HL-60/S4 treated with phorbol 12-myristate 13-acetate at 8.2 ng/mL for 4 days and 3 days (cell line): ENCODE results near the gene FEZF1.
"Not testable (repeated sequence)": the region's sequence is repeated elsewhere in the genome, so short reads cannot be mapped to it uniquely, and the experiment has no call there.

Experiments used
- in situ Hi-C: fragments of 300-500 bp; cut with MboI; formaldehyde crosslinking; loops from 2 replicates; pipeline ENCODE4 v1.15.0; 2022; ENCODE audit warnings: low sequenced_read_pairs

Gene FEZF1

DNA sequence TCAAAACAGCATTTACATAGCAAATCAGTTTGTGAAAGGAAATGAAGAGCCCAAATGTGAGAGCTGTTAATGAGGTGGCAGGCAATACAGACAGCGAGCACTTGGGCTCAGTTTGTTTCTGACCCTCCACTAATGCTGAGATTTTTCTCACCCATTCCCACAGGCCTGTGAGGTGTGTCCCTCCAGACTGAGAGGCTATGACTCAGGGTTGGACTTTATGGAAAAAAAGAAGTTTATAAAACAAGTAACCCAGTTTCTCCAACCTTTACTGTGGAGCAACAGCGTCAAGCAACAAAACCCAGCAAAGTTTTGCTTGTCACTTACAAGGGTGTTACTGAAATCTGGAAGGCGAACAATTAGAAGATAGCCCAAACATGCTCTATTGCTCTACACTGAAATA, 4.9 kb upstream of the FEZF1 start:
- in situ Hi-C loops, result no loop called here

DNA sequence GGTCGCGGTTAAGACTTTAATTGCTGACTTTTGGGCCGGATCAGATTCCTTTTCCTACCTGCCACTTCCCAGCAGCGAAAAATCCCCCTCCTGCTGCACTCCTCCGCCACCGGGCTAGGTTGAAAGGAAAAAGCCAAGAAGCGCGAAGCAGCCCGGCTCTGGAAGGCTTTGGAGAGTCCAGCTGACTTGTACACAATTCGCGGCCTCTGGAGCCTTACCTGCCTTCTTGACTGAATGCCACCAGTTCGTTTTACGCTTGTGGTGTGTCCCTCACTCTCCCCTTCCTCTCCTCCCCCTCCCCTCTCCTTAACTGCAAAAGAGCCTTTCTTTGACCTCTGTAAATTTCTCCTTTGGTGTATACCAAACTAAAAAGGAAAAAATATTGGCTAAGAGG, 2.7 kb upstream of the FEZF1 start:
- in situ Hi-C loops, result no loop called here

DNA sequence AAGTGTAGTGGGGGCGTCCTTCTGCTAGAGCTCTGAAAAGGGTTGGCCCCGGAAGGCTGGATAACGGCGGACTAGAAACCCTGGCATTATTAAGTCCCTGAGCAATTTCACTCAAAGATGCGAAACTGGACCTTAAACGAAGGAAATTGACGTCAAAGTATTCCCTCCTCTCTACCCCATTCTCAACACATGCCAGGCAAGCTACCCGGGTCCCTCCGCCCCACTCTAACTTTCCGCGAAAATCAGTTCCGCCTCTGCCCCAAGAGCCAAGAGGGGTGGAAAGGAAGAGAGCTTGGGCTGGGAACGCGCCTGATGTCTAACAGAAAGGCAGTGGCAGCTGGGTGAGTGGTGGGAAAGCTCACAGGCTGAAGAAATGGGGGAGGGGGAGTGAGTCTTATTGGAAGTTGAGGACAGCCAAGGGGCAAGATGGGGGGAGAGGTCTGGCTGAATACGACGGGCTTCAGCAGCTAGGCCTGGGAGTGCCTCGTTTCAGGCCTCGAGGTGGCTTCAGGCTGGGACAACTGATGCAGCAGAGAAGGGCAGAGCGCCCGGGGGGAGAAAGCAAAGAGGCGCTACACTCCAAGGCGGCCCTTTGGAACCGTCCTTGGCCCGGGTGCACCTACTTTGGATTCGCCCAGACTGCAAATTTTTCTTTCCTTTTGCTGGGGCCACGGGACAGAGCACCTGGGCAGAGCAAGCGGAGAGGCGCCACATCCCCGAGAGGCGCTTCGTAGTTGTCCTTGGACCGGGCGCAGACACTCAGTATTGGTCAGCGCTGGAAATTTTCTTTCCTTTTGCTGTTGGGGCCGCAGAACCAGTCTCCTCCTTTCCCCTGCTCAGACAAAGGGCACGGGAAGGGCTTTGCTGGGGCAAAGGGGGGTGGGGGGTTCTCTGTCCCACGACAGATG, 2.0 kb upstream of the FEZF1 start:
- in situ Hi-C loops, result no loop called here

DNA sequence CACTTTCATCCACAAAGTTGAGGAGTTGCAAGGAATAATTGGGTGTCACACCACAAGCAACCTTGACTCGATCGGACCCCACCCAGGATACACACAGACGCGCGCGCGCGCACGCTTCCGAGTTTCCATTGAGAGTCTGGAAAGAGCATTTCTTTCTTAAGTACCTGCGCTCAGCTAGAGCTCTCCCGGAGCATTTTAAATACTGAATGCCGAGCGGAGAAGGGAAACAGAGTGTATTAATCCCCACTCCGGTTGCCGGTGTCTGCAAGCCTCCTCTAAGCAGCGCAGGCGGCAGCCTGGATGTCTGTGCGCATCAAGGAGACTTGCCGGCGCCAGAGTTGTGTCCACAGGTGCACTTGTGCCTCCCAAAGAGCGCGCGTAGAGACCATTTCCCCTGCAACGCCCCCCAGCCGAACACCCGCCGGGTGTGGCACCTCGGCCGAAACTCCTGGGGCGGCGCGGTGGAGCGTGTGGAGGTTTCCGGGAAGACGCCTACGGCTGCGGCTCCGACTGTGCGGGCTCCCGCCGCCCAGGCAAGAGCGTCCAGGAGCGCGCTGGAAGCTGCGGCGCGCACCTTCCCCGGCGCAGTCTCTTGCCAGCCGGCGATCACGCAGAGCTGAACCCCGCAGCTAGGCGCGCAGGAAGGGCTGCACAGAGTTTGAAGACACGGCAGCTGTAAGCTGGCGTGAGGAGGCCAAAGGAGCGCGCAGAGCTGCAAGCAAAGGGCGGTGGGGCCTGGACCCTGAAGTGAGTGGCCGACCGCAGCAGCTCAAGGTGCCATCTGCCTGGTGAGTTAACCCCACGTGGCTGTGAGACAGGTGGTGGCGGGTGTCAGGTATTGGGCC, 1.1 kb upstream of the FEZF1 start:
- in situ Hi-C loops, result no loop called here

DNA sequence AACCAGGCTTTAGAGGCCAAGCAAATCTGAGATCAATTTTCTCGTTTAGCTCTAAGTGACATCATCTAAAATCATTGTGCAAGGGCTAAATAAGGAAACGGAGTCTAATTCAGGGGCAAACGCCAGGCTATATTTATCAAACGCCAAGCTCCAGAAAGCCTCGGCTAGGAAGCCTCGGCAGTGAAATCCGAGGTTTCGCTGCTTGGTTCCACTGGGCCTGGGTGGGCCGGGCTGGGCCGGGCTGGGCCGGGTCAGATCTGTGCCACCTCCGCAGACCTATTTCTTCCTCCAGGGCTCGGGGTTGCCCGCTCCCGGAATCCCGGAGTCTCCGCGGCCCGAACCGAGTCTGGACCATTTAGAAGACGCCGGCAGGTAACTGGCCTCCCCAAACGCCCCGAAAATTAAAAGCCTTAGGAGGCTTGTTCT, 459 bp upstream of the FEZF1 start:
- in situ Hi-C loops, result no loop called here

DNA sequence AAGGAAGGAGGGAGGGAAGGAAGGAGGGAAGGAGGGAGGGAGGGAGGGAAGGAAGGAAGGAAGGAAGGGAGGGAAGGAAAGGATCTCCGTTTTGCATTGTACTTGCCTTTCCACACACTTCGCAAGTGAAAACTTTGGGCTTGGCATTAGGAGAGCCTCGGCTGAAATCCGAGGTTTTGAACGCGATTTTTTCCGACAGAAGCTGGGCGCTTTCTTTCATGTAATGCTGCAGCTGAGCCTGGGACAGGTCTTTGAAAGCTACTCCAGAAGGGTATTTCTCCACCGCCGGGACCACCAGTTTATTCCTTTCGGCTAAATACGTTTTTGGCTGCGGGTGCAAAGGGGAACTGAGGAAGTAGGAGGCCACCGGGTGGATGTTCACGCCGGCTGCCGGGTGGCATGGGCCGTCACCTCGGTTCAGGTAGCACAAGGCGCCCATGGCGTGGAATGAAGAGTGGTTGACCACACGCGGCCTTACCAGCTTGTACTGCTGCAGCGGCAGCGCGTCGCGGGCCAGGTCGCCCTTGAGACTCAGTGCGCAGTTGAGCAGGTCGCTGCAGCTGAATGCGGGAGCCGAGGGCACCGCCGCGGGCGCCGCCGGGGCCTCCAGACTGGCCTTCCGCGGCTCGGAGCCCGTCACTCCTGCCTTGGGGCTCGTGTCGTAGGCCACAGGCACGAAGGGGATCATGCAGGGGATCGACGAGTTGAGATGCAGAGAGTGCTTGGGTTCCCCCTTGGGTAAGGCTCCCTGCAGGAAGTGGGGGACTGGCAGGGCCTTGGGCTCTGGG, 825 bp downstream of the FEZF1 start:
- in situ Hi-C loops, result no loop called here

DNA sequence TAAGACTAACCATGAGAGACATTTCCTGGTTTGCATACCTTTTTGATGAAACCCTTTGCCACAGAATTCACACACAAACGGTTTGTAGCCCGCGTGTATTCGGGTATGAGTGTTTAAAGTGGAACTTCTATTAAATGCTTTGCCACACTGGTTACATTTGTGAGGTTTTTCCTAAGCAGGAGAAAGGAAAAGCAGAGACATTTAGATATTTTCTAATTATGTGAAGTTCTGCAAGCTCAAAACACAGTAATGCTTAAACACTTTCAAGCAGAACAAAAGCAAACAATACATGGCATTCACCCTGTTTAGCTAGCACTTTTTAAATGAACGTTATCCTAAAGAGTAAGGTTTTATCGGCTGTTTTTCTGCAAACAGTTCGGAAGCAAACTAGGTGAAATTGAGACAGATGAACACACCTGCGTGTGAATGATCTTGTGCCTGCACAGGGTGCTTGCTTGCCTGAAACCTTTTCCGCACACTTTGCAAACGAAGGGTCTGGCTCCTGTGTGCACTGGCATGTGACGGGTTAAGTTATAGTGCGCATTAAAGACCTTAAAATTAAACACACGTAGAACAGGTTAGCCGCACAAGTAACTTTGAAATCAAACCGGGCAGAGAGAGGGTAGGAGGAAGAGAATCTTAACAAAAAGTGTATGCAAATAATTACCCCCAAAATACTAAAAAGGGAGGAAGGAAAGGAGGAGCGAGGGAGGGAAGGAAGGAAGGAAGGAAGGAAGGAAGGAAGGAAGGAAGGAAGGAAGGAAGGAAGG, 1.6 kb downstream of the FEZF1 start:
- in situ Hi-C loops, result no loop called here

DNA sequence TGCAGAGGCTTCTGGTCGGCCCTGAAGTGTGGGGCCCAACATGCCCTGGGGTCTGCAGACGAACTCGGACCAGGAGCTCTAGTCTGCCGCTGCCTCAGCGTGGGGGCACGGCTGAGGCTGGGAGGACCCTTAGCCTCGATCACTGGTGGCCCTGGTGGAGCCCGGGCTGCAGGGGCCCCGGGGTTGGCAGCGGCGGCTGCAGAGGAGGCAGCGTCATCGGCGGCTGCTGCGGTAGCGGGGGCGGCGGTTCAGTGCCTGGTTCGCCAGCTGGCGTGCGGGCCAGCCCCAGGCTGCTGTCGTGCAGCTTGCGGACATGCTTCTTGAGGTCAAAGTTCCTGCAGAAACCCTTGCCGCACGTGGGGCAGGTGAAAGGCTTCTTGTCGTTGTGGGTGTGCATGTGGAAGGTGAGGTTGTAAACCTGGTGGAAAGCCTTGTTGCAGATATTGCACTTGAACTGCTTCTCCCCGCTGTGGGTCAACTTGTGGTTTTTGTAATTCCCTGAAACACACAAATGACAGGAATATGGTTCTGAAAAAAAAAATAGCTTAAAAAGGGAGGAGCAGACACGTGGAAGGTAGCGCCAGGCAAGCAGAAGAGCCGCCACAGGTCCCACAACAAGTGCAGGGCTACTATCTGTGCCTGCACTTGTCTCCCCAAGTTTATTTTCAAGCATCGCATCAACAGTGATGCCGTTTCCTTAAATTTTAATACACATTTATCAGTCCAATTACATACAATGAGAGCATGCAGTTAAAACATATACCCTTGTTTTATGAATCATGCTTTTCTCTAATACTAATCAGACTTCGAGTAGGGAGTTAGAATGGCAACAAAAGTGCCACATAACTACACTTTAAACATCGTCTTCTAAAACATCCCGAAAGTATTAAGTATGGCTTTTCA, 2.4 kb downstream of the FEZF1 start:
- in situ Hi-C loops, result no loop called here

DNA sequence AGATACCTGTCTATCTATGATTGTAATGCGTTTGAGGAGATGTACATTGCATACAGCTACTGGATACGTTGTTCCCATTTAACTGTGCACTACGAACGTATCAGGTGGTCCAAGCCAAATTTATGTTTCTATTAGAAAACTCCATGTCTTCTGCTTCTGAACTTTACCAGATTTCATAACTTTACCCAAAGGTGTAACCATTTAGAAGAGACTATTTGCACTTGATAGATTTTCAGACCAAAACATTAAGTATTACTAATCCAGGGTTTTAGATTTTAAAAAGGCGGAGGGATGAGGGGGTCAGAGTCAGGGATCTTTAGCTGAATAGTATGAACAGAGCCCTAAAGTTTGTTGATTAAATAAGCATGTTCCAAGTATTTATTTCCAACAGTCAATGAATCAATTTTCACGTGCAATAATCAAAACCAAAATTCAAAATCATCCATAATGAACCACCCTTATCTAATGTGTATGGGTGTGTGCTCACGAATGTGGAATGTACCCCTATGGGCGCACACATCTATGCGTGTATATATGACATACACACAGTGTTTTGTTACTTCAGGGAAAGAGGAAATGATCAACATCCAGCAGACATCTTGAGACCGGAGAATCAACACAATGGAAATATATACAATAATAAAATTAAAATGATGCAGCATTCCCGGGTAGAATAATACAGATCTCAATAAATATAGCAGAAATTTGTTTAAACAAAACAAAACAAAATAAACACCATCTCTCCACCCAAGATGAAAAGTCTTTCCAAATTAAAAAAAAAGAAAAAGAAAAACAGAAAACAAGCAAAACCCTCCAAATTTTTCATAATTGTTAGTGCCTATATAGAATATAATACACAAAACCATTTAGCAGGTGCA, 3.4 kb downstream of the FEZF1 start:
- in situ Hi-C loops, result no loop called here

DNA sequence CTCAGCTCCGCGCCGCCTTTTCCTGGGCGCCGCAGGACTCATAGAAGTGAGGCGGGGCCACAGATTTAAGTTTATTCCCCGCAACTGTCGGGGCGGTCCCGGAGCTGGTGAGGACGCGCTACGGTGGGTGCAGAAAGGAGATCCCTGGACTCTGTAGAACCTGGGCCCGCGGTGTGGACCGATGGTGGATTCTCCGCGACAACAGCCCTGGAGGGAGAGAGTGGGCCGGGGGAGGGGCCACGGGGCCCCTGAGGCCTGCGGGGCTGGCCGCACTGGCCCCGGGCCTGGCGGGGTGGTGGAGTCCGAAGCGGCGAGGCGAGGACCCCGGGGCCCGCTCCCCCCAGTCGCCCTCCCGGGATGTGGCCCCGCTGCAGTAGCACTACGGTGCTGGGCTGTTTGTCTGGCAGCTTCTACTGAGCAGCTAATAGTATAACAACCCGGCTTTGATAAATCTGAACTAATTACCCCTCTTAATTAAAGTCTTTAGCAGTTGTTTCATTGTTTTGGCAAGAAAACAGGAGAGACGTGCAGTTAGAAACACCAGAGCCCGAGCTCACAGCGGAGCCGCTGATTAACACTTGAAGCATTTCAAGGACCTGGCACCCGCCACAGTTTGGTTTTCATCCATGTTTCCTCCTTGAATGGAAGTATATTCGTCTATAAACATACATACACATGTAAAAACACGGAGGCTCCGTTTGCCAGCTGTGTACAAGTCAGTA, 4.2 kb downstream of the FEZF1 start:
- in situ Hi-C loops, result no loop called here

DNA sequence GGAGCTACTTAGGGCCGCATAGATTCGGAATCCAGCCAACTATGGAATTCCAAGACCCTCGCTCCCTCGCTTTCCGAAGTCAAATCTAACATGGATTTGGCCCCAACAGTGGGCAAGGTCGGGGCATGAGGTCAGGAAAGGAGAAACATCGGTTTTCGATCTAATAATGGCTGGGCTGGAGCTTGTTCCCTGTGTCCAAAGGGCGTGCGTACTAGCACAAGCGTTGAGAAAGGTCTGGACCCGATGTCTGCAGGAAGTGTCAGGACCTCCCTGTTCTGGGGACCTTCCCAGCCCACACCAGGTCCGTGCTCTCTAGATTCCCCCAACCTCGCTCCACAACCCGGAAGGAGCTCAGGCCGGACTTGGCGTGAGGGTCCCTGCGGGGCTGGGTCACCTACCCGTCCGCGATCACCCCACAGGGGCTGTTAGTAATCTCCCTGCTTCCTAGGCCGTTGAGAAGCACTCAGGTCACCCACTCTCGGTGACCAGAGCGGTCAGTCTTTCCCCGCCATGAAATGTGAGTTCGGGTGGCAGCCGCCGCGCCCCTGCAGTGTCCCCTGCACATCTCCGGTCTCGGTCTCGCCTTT, 4.8 kb downstream of the FEZF1 start:
- in situ Hi-C loops, result no loop called here

DNA sequence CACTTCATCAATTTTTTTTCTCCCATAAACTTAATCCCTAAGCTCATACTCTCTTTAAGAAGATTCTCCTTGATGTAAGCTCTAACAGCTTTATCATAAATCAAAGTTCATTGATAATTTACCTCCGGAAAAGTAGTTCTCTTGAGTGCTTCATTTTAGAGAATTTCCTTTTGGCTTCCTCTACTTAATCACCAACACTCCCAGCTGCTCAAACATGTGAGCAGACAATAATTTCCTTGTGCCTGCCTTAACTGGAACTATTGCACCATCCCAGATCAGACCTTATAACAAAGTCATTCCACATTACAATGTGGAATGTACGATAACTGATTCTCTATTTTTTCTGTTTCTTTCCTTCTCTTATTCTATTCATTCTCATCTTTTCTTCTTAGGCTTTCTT, 5.9 kb downstream of the FEZF1 start:
- in situ Hi-C loops, result no loop called here

DNA sequence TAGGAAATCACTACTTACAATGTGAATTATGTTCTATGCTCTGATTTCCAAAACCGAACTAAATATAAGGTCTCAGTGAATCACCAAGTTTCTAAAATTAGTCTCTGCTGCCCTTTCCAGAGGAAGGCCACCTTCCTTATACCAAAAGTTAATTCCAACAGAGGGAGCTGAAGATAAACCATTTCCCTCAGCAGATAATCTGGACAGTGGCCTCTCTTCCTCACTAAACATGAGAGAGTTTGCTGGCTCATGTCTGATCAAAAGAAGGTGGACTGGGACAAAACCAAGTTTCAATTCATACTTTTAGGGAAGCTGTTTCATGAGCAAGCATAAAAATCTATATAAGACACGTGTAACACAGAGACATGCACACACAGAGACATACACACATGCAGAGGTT, 6.4 kb downstream of the FEZF1 start:
- in situ Hi-C loops, result no loop called here

DNA sequence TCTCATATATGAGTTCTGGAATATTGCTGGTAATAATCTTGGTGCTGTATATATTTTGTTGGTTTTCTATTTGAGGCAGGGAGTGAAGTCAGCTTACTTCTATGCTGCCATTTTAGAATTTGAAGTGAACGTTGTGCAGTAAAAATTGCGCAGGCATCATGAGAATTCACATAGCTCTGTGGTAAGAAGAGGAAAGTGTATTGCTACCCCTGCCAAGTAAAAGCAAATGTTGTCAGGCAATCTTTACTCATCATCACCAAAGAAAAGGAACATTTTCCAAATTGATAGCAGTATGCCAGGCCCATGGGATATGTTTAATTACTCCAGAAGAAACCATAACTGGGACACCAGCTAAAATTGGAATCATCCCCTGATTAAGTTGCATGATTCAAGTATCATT, 13.4 kb downstream of the FEZF1 start:
- in situ Hi-C loops, result no loop called here

DNA sequence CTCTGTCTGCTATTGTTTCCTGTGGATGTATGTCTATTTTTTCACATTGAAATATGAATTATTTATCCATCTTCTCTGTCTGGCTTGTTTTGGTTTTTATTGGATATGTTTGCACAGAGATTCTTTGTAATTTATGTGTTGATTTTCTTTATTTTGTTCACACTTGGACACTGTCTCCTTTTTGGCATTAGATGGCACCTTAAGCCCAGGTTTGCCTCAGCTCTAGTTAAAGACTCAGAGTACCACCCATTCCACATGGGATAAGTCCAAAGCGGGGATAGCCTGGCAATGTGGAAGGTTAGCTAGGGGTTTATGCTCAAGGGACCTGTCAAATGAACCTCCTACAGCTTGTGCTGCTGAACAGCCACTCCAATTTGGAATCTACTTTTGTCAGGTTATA, 14.1 kb downstream of the FEZF1 start:
- in situ Hi-C loops, result no loop called here

DNA sequence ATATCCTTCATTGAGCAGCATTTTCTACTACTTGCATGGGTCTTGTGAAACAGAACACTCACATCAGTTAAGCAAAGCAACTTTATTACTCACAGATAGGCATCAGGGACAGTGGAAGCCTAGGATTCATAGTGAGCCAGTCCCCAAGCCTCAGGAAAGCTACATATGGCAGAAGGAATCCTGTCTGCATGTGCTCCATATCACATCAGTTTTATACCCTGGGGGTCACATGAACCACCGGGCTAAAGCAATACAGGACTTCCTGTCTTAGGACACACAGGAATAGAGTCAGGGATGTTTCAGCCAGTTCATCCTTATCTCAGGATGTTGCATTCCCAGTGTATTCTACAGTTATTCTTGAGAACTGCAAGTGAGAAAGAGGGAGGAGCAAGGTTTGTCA, 15.1 kb downstream of the FEZF1 start:
- in situ Hi-C loops, result no loop called here

DNA sequence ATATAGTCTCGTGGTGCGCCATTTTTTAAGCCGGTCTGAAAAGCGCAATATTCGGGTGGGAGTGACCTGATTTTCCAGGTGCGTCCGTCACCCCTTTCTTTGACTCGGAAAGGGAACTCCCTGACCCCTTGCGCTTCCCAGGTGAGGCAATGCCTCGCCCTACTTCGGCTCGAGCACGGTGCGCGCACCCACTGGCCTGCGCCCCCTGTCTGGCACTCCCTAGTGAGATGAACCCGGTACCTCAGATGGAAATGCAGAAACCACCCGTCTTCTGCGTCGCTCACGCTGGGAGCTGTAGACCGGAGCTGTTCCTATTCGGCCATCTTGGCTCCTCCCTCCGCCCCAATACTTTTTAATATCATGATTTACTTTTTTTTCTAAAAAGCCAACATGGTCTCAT, 19.9 kb downstream of the FEZF1 start:
- in situ Hi-C loops, result not testable (repeated sequence)

DNA sequence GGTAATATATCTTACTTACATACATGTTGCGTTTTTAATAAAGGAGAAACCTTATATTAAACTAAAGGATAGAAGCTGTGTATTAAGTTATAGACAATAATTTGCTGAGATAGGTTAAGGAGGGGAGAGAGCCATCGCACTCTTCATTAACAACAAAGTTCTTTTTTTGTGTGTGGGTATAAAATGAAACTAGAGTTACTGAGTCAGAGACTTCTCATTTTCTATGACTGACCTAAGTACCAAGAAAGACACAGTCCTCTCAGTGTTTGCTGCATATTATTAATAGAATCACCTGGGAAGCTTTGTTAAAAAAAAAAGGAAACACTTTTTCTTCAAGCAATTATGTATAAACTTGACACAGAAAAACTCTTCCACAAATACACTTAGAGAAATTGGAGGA, 31.4 kb downstream of the FEZF1 start:
- in situ Hi-C loops, result no loop called here
